Stimulated activated CD8-positive, alpha-beta memory T cell treated with anti-CD3 and anti-CD28 coated beads, Interleukin-7, amount 100 ng/mL, for 4 hours (primary cell): Measurements from ENCODE around the gene TFRC.
"Not testable (repeated sequence)": the region's sequence is repeated elsewhere in the genome, so short reads cannot be mapped to it uniquely, and the experiment has no call there.

ENCODE experiments used
- DNase-seq, 2 donors: peaks; one replicate each; pipeline ENCODE4 v3.0.0-alpha.2; 2020; ENCODE audit warnings: low read depth in 2 of 2

The TFRC gene

GRCh38 chr3:196081002-196081833 lies 672 bp downstream of the TFRC start:
- peak; percentile 17 to 55 for DNase-seq

GRCh38 chr3:196080101-196080846 lies 1.6 kb downstream of the TFRC start:
- DNase-seq, result not testable (repeated sequence)

GRCh38 chr3:196079682-196080081 lies 2.2 kb downstream of the TFRC start:
- DNase-seq, result no peak

- no peak for DNase-seq
Measured at GRCh38 chr3:196075013-196075412, 6.9 kb downstream of the TFRC start.

- DNase-seq, result peak; percentile 43 to 53
Measured at GRCh38 chr3:196073255-196073753, 8.6 kb downstream of the TFRC start.

- no peak for DNase-seq
Measured at GRCh38 chr3:196072313-196072712, 9.6 kb downstream of the TFRC start.

GRCh38 chr3:196068812-196069211 lies 13.1 kb downstream of the TFRC start:
- DNase-seq, result not testable (repeated sequence)

- no peak for DNase-seq
Measured at GRCh38 chr3:196067439-196067838, 14.5 kb downstream of the TFRC start.

- no peak for DNase-seq
Measured at GRCh38 chr3:196063971-196064370, 17.9 kb downstream of the TFRC start.

- DNase-seq, result no peak
Measured at GRCh38 chr3:196063456-196063855, 18.4 kb downstream of the TFRC start.

- DNase-seq, result no peak
Measured at GRCh38 chr3:196063049-196063448, 18.8 kb downstream of the TFRC start.

- DNase-seq, result no peak
Measured at GRCh38 chr3:196060834-196061233, 21.1 kb downstream of the TFRC start.

- DNase-seq, result no peak
Measured at GRCh38 chr3:196057760-196058331, 24.0 kb downstream of the TFRC start.

GRCh38 chr3:196056371-196056770 lies 25.5 kb downstream of the TFRC start:
- DNase-seq, result not testable (repeated sequence)

GRCh38 chr3:196055683-196056270 lies 26.1 kb downstream of the TFRC start:
- no peak for DNase-seq

GRCh38 chr3:196055240-196055639 lies 26.6 kb downstream of the TFRC start:
- no peak for DNase-seq

- DNase-seq, result no peak
Measured at GRCh38 chr3:196054661-196055060, 27.2 kb downstream of the TFRC start.

- no peak for DNase-seq
Measured at GRCh38 chr3:196053487-196053886, 28.4 kb downstream of the TFRC start.

GRCh38 chr3:196051282-196052076 lies 30.4 kb downstream of the TFRC start:
- DNase-seq, result no peak

GRCh38 chr3:196050597-196050996 lies 31.3 kb downstream of the TFRC start:
- DNase-seq, result no peak

- no peak for DNase-seq
Measured at GRCh38 chr3:196049653-196050052, 32.2 kb downstream of the TFRC start.
